ENCODE data around the gene RNASE2. TPM values are rescaled to one million over a fixed set of nuclear protein-coding genes. Genes with fewer than 3 reads are reported as not detected.

Gene RNASE2
- total RNA-seq, 1 experiment from 2014 or later = not detected

- Mint-ChIP-seq H3K36me3 (ENCODE audit: insufficient read depth, unreplicated experiment) (no peaks in the 10 kb centered on the region), H3K4me1 (ENCODE audit: low read depth, unreplicated experiment) (peaks cover under 1% of the 10 kb centered on the region), H3K9me3 (ENCODE audit: unreplicated experiment) (no peaks in the 10 kb centered on the region), H3K4me3 (ENCODE audit: unreplicated experiment) (no peak overlapping the region), H3K27me3 (ENCODE audit: insufficient read depth, unreplicated experiment) (no peaks in the 10 kb centered on the region), H3K27ac (ENCODE audit: unreplicated experiment) (no peak overlapping the region)
- CTCF ChIA-PET = interaction anchor here (1.2 kb wide), 1 partner anchor 33 kb away, joined by 4 read pairs; no protein-coding TSS in a partner anchor
- Histone ChIP-seq H3K27me3 (replicated peaks; ENCODE audit: control insufficient read depth, insufficient read depth, low read length) (no peaks in the 10 kb centered on the region), H3K9me3 (no peaks in the 10 kb centered on the region), H3K4me1 (no peaks in the 10 kb centered on the region; the same call in 1 of the 2 replicates), H3K36me3 (ENCODE audit: control insufficient read depth, insufficient read depth, low read length) (no peaks in the 10 kb centered on the region), H3K4me3 (ENCODE audit: low read depth, low read length) (no peak overlapping the region)
- no TSS peak for BruUV-seq (replicated peaks)
- POLR2A ChIA-PET = no interaction called here
- DNase-seq = no peak
- intact Hi-C loops (cut with micrococcal nuclease; ENCODE audit: unreplicated experiment) = no loop called here
- no peak for TF ChIP-seq CTCF (IDR thresholded peaks at IDR 0.05; ENCODE audit: insufficient read depth in 1 of 2, low read depth in 1 of 2, low read length in 1 of 2, severe bottlenecking in 1 of 2, unreplicated experiment in 1 of 2)
These were observed 48.6 kb downstream of the RNASE2 start for GRCh38 chr14:21003788-21004346.

Other genes with a start within 250 kb of the RNASE2 start
- gene EDDM3A, start 209.6 kb upstream of the RNASE2 start, total RNA-seq (2022) = not detected in 2 replicates
- not detected in 2 replicates for gene EDDM3B, start 187.1 kb upstream of the RNASE2 start, total RNA-seq (2022)
- gene RNASE6, start 174.2 kb upstream of the RNASE2 start, total RNA-seq (2022) = not detected in 2 replicates
- 1.2 and 1.5 TPM in 2 replicates for gene RNASE1, start 152.6 kb upstream of the RNASE2 start, total RNA-seq (2022)
- gene RNASE3, start 64.1 kb upstream of the RNASE2 start, total RNA-seq (2022) = not detected in 2 replicates
- gene METTL17, start 34.5 kb downstream of the RNASE2 start, total RNA-seq (2022) = 78.8 and 80.5 TPM in 2 replicates
- 0.81 and 0.88 TPM in 2 replicates for gene SLC39A2, start 43.8 kb downstream of the RNASE2 start, total RNA-seq (2022)
- 16.4 and 17.7 TPM in 2 replicates for gene NDRG2, start 69.6 kb downstream of the RNASE2 start, total RNA-seq (2022)
- gene TPPP2, start 74.7 kb downstream of the RNASE2 start, total RNA-seq (2022) = not detected in 2 replicates
- not detected in 2 replicates for gene RNASE13, start 79.3 kb downstream of the RNASE2 start, total RNA-seq (2022)
- not detected in 2 replicates for gene RNASE7, start 86.9 kb downstream of the RNASE2 start, total RNA-seq (2022)
- gene RNASE8, start 102.3 kb downstream of the RNASE2 start, total RNA-seq (2022) = not detected in 2 replicates
- gene ARHGEF40, start 114.8 kb downstream of the RNASE2 start, total RNA-seq (2022) = 6.5 and 7.1 TPM in 2 replicates
- 34.1 and 35.2 TPM in 2 replicates for gene ZNF219, start 143.2 kb downstream of the RNASE2 start, total RNA-seq (2022)
- 0.98 and 1.0 TPM in 2 replicates for gene TMEM253, start 145.6 kb downstream of the RNASE2 start, total RNA-seq (2022)
- gene OR5AU1, start 200.6 kb downstream of the RNASE2 start, total RNA-seq (2022) = not detected in 2 replicates